ENCODE data around the gene THAP4.
"Not testable (repeated sequence)": the region's sequence is repeated elsewhere in the genome, so short reads cannot be mapped to it uniquely, and the experiment has no call there.

Gene THAP4

DNA sequence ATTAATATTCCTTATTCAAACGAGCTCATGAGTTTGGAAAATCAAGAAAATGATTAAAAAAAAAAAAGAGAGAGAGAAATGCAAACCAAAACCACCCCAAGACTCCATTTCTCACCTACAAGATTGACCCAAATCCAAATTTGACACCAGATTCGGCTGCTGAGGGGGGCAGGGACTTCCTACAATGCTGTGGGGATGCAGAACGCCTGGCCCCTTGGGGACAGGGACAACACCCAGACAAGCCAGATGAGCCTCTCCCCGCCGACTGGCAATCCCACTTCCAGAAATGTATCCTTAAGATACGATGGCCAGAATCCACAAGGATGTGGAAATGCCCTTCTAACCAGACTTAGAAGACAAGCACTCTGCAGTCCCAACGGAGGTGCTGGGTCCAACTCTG lies 57.7 kb downstream of the THAP4 start:
- no peak for DNase-seq

DNA sequence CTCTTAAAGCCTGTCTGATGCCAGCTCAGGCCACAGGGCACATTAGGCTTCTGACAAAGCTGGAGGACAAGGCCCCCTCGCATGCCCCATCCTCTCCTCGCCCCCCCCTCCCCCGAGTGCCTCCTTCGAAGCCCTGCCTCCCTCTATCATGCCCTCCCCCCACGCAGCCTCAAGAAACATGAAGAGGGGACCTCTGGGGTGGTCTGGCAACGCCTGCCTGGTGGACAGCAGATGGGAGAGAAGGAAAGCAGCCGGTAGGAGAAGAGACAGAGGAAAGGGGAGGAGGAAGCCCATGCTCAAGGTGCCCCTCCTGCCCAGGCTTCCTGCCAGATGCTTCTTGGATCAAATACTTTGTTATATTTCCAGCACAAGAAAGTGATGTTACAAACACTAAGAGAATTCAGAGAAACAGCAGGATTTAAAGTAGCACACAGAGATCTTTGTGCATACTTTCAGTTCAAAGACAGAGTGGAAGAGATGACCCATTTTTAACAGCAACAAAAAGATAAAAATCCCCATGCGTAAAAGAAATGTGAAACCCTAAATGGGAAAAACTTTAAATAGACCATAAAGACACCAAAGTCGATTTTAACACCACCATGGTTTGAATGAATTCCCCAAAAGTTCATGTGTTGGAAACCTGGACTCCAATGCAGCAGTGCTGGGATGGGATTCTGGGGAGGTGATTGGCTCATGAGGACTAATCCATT lies 59.4 kb downstream of the THAP4 start:
- peak; percentile 38 for DNase-seq

DNA sequence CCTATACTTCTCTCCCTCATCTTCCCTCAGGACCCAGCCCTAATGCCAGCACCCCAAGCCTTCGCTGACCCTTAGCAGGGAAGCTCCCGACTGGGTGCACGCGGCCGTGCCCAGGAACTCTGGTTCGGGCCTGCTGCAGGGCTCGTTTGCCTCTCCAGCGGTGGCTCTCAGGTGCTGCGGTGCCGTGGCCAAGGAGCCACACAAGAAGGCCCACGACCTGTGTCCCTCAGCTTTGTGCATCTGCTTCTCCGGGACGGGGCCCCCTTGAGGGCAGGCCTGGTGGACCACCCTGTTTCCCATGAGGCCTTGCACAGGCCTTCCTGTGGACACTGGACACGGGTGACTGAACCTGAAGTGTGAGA lies 60.7 kb downstream of the THAP4 start:
- no peak for DNase-seq

DNA sequence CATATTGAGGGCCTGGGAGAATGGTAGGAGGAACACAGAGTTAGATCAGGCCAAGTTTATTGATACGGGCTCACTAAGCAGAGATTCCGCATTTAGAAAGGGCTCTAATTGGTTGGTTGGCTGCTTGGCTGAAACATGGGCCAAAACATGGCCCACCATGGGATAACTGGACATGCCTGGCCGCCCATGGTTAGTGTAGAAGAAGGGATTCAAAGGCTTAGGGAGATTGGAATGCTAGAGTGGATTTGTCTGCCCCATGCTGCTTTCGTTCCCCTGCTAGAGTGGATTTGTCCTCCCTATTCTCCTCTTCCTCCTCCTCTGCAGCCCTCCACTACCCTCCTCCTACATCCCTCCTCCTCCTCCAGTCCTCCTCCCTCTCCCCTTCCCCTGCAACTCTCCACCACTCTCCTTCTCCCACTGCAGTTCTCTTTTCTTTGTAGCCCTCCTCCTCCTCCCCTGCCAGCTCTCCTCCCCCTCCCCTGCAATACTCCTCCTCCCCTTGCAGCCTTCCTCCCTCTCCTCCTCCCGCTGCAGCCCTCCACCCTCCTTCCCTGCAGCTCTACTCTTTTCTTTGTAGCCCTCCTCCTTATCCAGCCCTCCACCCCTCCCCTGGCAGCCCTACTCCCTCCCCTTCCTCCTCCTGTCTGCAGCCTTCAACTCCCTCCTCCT lies 61.2 kb downstream of the THAP4 start:
- no peak for DNase-seq

DNA sequence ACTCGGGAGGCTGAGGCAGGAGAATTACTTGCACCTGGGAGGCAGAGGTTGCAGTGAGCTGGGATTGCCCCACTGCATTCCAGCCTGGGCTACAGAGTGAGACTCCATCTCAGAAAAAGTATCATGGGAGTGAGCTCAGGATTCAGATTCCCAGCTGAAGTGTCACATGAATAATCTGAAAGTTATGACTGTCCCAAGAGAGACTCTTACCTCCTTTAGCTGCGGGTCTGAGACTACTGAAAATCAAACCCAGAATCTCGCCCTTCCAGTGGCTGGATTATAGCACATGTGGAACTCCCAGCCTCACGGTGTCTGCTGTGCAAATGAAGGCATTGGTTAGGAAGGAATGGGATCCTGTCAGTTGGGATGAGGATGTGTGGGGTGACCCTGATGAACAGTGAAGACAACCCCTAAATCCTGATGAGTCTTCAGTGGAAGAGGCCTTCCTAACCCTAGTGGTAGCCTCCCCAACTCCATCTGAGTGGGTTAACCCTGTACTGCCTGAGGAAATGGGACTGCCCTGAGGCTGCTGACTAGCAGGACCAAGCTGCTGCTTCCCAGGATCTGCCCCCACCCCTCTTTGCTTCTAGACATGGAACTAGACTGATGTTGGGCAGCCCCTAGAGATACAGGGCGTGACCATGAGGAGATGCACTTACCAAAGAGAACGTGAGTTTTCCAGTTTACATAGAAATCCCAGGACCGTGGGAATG lies 61.9 kb downstream of the THAP4 start:
- peak; percentile 49 for DNase-seq

DNA sequence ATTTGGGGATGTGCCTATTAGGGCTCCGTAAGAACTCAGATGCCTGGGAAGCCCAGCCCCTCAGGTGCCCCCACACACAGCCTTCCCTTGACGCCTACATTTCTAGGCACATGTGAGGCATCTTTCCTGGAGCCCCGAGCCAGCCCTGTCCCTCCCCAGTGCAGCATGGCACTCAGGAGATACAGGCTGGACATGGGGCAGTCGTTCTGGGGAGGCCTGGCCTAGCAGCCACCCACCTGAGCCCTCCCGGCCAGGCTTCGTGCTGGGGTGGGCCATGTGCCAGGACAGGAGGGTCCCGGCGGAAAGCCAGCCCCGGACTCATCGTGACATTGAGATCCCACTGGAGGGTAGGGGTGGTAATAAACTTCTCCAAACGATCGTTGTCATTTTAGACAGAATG lies 63.2 kb downstream of the THAP4 start:
- no peak for DNase-seq

DNA sequence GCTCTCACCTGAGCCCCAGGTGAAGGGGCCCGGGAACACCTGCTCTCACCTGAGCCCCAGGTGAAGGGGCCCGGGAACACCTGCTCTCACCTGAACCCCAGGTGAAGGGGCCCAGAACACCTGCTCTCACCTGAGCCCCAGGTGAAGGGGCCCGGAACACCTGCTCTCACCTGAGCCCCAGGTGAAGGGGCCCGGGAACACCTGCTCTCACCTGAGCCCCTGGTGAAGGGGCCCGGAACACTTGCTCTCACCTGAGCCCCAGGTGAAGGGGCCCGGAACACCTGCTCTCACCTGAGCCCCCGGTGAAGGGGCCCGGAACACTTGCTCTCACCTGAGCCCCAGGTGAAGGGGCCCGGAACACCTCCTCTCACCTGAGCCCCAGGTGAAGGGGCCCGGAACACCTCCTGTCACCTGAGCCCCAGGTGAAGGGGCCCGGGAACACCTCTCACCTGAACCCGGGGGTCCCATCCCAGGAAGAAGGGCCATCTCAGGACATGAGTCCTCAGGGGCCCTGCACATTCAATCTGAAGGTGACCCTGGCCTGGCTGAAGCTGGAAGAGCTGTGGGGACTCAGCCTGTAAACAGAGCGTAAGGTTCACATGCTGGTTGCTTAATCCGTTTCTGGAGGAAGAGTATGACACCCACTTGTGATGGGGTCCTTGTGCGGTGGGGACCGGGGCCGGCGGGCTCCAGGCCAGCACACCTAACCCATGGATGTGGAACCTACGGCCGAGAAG lies 63.9 kb downstream of the THAP4 start:
- not testable (repeated sequence) for DNase-seq

DNA sequence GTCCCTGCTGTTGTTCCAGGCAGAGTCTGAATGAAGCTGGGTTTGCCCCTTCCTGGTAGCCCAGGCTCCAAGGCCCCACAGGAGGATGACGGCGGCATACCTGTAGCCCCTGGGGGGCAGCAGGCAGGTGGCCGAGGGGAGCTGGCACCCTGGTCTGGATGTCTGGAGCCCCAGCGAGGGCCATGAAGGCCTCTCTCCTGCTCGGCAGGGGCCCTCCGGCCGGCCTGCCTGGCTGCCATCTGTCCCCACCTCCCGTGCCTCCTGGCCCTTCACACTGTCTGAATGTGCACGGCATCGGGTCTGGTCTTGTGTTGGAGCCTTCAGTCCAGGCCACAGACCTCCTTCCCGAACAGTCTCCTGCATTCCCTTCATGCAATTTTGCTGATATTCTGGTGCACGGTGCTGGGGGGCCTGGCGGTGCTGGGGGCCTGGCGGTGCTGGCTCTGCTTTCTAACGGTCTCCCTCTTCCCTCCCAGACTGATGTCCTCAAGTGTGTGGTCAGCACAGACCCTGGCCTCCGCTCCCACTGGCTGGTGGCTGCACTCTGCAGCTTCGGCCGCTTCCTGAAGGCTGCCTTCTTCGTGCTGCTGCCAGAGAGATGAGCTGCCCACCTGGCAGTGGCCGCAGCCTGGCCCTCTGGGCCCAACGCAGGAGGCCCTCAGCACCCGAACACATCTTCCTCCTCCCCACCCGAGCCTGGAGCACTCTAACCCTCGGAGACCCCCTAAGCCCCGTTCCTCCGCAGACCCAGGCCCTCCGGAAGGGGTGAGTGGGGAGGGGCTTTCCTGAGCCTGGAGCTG lies 64.9 kb downstream of the THAP4 start:
- no peak for DNase-seq

DNA sequence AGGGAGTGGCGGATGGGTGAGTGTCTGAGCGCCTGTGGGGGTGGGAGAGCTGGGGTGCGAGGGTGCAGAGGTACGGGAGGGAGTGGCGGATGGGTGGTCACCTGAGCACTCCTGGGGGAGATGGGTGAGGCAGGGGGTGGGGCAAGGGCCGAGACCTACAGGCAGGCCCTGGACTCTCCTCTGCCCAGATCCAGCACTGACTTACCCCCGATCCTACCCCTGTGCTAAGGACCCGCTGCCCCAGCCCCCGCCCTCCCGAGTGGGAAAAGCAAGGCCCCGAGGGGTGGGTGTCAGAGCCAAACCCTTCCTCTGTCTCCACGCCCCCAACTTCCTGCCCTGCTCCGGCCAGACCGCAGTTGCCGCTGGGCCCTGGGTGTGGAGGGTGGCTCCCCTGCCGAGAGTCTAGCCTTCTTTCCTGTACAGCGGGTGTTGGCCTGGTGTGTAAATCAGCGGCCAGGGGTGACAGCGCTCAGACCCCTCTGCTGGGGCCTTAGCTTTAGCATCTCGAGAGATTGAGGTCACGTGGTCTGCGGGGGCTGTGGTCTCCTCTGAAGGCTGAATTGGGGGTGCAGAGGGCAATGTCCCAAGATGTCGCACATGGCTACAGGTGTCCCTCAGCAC lies 65.9 kb downstream of the THAP4 start:
- no peak for DNase-seq

DNA sequence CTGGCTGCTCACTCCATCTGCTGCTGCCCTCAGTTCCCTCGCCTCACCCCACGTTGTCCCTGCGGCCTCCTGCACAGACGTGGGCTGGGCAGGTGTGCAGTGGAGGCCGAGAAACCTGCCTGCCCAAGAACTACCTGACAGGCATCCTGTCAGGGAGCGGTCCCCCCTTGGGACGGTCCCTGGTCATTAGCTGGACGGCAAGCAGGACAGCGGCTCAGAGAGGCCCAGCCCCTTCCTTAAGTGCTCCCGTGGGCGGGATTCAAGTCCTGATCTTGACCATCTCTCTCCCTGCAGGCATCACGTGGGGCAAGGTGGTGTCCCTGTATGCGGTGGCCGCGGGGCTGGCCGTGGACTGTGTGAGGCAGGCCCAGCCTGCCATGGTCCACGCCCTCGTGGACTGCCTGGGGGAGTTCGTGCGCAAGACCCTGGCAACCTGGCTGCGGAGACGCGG lies 67.1 kb downstream of the THAP4 start:
- no peak for DNase-seq

DNA sequence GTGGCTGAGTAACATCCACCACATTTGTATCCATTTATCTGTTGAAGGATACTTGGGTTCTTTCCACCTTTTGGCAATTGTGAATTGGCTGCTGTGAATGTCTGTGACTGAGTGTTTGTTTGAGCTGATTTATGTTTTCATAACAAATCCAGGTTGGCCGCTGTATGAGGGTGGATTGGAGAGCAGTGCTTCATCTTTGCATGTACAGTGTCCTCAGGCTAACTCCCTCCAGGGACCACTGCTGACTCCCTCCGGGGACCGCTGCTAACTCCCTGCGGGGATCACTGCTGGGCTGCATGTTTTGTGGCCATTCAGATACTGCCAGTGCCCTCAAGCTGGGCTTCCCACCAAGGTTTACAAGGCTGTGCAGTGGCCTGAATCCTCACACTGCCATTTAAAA lies 68.2 kb downstream of the THAP4 start:
- no peak for DNase-seq

DNA sequence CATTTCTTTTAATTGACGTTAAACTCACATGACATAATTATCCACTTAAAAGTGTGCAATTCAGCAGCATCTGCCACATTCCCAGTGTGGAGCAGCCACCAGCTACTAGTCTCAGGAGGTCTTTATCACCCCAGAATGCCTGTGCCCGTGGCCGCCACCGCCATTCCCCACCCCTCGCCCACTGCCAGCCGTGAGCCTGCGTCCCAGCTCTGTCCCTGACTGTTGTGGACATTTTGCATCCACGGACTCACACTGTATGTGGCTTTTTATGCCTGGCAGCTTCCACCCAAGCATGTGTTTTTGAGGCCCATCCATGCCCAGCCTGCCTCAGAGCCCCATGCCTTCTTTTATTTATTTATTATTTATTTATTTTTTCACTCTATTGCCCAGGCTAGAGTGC lies 69.2 kb downstream of the THAP4 start:
- no peak for DNase-seq

DNA sequence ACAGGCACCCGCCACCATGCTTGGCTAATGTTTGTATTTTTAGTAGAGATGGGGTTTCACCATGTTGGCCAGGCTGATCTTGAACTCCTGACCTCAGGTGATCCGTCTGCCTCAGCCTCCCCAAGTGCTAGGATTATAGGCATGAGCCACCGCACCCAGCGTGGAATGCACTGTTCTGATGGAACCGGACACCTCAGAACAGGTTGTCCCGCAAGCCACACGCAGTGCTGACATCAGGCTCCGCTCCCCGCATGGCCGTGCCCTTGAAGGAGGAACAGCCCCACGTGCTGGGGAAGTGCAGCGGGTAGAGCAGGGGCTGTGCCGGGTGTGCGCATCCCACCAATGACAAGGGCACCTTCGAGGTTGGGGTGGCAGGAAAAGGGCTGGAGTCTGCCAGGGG lies 69.7 kb downstream of the THAP4 start:
- not testable (repeated sequence) for DNase-seq

DNA sequence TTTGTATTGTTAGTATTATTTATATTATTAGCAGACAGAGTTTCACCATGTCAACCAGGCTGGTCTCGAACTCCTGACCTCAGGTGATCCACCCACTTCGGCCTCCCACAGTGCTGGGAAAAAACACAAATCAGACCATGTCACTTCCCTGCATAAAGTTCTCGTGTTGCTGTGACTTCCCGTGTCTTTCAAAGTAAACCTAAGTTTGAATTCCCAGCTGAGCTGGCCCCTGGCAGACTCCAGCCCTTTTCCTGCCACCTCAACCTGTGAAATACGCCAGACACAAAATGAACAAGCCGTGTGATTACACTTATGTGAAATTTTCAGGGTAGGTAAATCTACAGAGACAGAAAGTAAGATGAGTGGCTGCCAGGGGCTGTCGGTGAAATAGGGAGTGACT lies 70.5 kb downstream of the THAP4 start:
- DNase-seq, result no peak

DNA sequence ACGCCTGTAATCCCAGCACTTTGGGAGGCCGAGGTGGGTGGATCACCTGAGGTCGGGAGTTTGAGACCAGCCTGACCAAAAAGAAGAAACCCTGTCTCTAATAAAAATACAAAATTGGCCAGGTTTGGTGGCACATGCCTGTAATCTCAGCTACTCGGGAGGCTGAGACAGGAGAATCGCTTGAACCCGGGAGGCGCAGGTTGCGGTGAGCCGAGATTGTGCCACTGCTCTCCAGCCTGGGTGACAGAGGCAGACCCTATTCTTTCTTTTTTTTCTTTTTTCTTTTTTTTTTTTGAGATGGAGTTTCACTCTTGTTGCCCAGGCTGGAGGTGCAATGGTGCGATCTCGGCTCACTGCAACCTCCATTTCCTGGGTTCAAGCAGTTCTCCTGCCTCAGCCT lies 70.9 kb downstream of the THAP4 start:
- DNase-seq, result not testable (repeated sequence)

DNA sequence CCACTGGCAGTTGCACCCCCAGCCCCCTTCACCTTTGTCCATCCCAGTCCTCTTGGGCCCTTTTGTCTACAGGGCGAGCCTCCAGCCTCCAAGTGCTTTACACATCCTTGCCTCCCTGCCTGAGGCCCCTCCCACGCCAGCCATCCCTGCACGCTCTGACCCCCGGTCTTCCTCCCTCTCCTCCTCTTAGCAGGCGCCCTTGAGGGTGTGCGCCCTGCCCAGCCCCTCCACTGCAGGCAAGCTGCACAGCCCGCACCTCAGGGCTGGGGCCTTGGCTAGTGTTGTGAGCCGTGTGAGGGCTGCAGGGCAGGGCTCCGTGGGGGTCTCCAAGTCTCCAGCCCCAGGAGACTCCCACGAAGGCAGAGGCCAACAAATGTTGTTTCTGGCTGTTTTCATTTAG lies 71.5 kb downstream of the THAP4 start:
- DNase-seq, result no peak

DNA sequence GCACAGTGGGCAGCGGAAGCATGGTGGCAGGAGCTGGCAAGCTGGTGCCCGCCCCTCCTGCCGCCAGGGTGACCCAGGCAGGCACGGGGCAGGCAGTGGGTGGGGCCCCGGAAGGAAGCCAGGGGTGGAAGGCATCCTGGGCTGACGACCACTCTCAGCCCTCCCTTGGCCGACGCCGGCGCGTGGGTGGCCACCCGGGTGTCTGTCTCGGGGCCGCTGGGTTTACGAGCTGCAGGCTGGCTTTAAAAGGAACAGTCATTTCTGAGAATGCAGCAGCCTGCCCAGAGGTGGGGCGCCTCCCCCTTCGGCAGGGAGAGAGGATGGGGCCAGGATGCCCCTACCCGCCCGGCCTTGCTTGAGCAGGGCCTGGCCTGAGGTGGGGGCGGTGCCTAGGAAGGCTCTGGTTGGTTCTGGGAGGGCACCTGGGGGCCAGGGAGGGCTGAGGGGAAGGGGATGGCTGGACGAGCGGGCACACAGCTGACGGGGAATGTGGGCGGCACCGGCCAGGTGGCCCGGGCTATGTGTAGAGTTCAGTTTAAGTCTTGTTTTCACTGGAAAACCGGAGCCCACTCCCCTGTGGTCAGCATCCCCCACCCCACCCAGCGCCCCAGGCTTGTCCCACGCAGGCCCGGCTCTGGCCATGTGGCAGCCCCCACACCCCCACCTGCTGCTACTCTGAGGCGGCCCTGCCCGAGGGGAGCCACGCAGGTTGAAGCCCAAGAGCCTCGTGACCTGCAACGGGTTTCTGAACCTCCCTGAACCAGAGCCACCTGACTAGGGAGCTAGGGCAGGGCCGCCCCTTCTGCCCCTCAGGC lies 72.2 kb downstream of the THAP4 start:
- DNase-seq, result no peak

DNA sequence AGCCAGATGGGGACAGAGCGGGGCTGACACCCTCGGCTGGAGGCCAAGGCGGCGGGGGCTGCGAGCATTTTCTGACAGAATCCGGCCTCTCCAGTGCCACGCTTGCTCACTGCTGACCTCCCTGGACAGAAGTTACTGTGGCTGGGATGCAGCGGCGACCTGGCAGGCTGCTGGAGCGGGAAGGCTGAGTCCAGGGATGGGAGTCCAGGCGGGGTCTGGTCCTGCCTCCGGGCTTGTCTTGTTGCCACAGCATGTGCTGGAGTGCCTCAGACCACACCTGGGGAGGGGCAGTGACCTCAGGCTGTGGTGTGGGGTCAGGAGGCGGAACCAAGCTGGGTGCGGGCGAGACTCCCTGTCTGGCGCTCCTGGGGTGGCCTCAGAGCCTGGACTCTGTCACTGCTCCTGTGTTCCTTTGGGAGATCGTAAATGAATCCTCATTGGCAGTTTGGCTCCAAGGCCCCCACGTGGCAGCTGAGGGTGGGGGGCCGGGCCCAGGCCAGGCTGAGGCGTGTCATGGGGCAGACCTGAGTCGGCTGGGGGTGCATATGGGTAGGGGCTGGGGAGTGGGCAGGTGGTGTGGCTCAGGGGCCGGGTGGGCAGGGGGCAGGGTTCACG lies 72.9 kb downstream of the THAP4 start:
- no peak for DNase-seq

DNA sequence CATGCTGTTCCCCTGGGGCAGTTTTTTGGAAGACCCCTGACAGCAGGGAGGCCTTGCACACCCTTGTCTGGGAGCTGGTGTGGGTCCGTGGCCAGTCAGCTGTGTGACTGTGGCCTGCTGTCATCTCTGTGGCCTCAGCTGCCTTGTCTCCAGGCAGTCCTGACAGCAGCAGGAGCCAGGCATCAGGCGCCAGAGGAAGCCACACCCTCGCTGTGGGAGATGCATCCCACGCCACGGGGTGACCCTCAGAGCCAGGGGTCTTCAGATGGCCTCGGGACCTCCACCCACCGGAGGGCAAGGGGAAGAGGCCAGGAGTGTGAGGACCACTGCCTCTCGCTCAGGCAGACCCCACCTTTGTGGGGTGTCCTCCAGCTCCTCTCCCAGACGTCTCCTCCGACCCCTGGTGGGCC lies 73.4 kb downstream of the THAP4 start:
- DNase-seq, result no peak

DNA sequence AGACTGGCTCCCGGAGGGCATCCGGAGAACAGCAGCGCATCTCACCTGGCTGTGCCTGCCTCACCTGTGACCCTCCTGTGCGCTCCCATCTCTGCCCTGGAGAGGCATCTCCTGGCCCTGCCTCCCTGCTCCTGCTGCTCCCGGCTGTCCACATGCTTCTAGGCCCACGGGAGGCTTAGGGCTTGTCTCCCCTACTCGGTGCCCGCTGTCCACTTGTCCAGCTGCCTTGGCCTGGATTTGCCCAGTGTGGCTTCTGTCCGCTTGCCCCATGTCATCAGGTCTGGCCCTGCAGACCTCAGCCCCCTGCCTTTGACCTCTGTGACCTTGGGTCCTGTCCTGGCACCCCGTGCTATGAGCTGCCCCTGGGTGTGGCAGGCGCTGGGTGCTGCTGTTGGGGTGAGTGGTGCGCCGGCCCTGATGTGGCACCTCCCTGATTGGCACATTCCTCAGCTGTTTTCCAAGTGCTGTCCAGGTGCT lies 73.9 kb downstream of the THAP4 start:
- no peak for DNase-seq

All from fibroblast of skin of back (primary cell).